OCI-LY7 (cell line): ENCODE results near the gene XRCC6. TPM values are rescaled to one million over a fixed set of nuclear protein-coding genes. Genes with fewer than 3 reads are reported as not detected.
"Not testable (repeated sequence)": the region's sequence is repeated elsewhere in the genome, so short reads cannot be mapped to it uniquely, and the experiment has no call there.

Experiments used
- BruUV-seq: library from RNA; stranded (reverse); fragments of 400-500 nt; replicated peaks from 2 replicates; lab custom pipeline; 2021; lab: Mats Ljungman, UMichigan
- CTCF ChIA-PET: fragments of 300-600 bp; sonication (Branson Sonifier 250); formaldehyde crosslinking; loops from one replicate; lab custom pipeline; 2022; ENCODE audit warnings: antibody characterized with exemption; ENCODE audit not compliant: unreplicated experiment; lab: Charles Lee
- POLR2A ChIA-PET: fragments of 300-600 bp; sonication (Branson Sonifier 250); formaldehyde crosslinking; loops from one replicate; lab custom pipeline; 2022; ENCODE audit warnings: antibody characterized with exemption; lab: Charles Lee
- DNase-seq: peaks from one replicate; pipeline ENCODE4 v3.0.0-alpha.2; 2015; ENCODE audit warnings: low spot score
- H2AFZ ChIP-seq: fragments of 200-600 bp; sonication (generic), shearing (Covaris generic); 2 replicates; pipeline ENCODE4 v1.6.1; 2014; ENCODE audit warnings: mild to moderate bottlenecking, antibody characterized with exemption, low read length, moderate library complexity
- H3K27ac ChIP-seq: fragments of 200-600 bp; sonication (generic); 2 replicates; pipeline ENCODE4 v1.5.1; 2014; ENCODE audit warnings: mixed run types, low read depth, mild to moderate bottlenecking, moderate library complexity, low read length, inconsistent platforms; ENCODE audit not compliant: poor library complexity, severe bottlenecking
- H3K36me3 ChIP-seq: fragments of 200-600 bp; sonication (generic); 2 replicates; pipeline ENCODE4 v1.6.1; 2014; ENCODE audit warnings: mild to moderate bottlenecking, antibody characterized with exemption, low read length, moderate library complexity, mixed read lengths; ENCODE audit not compliant: insufficient read depth
- H3K4me1 ChIP-seq: fragments of 200-600 bp; sonication (generic); 2 replicates; pipeline ENCODE4 v1.5.1; 2014; ENCODE audit warnings: mild to moderate bottlenecking, low read length; ENCODE audit not compliant: insufficient read depth, poor library complexity, severe bottlenecking
- H3K4me2 ChIP-seq: fragments of 200-600 bp; sonication (generic); 2 replicates; pipeline ENCODE4 v1.6.1; 2014; ENCODE audit warnings: mild to moderate bottlenecking, low read length
- H3K4me3 ChIP-seq: fragments of 200-600 bp; sonication (generic); 2 replicates; pipeline ENCODE4 v1.5.1; 2014; ENCODE audit warnings: mild to moderate bottlenecking, low read depth, low read length; ENCODE audit not compliant: poor library complexity, severe bottlenecking
- H3K79me2 ChIP-seq: fragments of 200-600 bp; sonication (generic); 2 replicates; pipeline ENCODE4 v1.6.1; 2016; ENCODE audit warnings: low read depth, mild to moderate bottlenecking, low read length, moderate library complexity, mixed read lengths; ENCODE audit not compliant: insufficient read depth
- H3K9me2 ChIP-seq: fragments of 200-600 bp; sonication (generic); 2 replicates; pipeline ENCODE4 v1.6.1; 2016; ENCODE audit warnings: mild to moderate bottlenecking, low read length, mixed read lengths; ENCODE audit not compliant: insufficient read depth
- H3K9me3 ChIP-seq: fragments of 200-600 bp; sonication (generic); 2 replicates; pipeline ENCODE4 v1.6.1; 2014; ENCODE audit warnings: mild to moderate bottlenecking, mixed run types, low read length, mixed read lengths
- H4K20me1 ChIP-seq: fragments of 200-600 bp; sonication (generic); 2 replicates; pipeline ENCODE4 v1.6.1; 2014; ENCODE audit warnings: mild to moderate bottlenecking, antibody characterized with exemption, low read length, moderate library complexity, mixed read lengths; ENCODE audit not compliant: insufficient read depth
- EZH2phosphoT487 ChIP-seq: fragments of 200-600 bp; sonication (generic); IDR thresholded peaks from 2 replicates; pipeline ENCODE4 v1.6.1; 2018; ENCODE audit warnings: low read depth, borderline replicate concordance, mild to moderate bottlenecking, mixed run types, antibody characterized with exemption, low read length, moderate library complexity, mixed read lengths
- intact Hi-C: fragments of 100-400 bp; cut with micrococcal nuclease; formaldehyde crosslinking; loops from one replicate; pipeline ENCODE4 v1.10.0; 2022; ENCODE audit not compliant: unreplicated experiment
- total RNA-seq, 2 experiments: library from RNA; depleted of rRNA in 1 of 2; stranded (reverse); fragments of >200 nt in 1 of 2; shearing (Covaris generic) in 1 of 2; gene quantifications; 2 replicates each; pipeline ENCODE4 v1.2.3, GENCODE V29; 2014 to 2022
- TF ChIP-seq, protein P1 (sequence below): fragments of 200-600 bp; sonication (generic); conservative IDR thresholded peaks from 2 replicates; pipeline ENCODE4 v1.5.1; 2014; ENCODE audit warnings: mild to moderate bottlenecking, antibody characterized with exemption, low read length, moderate library complexity, mixed read lengths

The XRCC6 gene
- total RNA-seq, 2 experiments from 2014 or later: 378 to 426 TPM

DNA sequence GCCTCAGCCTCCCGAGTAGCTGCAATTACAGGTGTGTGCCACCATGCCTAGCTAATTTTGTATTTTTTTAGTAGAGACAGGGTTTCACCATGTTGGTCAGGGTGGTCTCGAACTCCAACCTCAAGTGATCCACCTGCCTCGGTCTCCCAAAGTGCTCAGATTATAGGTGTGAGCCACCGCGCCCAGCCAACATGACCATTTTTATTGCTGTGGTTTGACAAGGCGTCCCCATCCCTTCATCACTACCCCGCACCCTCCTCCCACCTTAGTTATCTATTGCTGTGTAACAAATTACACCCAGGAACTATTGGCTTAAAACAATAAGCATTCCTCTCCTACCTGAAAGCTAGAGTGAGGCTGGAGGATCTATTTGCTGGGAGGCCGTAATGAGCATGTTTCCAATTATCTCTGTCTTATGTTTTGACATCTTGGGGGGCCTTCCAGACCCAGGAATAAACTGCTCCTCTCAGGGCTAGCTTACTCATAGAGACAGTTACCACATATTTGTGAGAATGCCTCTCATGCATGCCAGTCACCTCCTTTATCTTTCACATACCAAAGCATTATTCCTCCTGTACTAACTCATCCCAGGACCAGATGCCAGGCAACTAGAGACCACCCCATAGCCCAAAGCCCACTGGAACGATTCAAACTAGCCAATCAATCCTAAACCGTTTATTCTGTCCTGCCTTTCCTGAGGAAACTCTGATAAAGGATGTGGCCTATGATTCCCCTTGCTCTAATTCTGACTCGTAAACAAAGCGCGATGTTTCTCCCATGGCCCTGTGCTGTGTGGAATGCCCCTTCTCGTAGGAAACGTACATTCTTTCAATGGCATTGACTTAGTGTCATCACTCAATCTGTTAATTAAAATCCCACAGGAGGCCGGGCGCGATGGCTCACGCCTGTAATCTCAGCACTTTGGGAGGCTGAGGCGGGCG lies 48.1 kb downstream of the XRCC6 start:
- ChIA-PET POLR2A (no interaction called here), CTCF (no interaction called here)
- no peak overlapping the region for H3K27ac ChIP-seq
- BruUV-seq: no TSS peak
- H3K79me2 ChIP-seq: no peaks in the 10 kb centered on the region
- no peaks in the 10 kb centered on the region for H3K9me2 ChIP-seq
- intact Hi-C loops: loop anchor here (5.0 kb wide), 1 partner anchor 47 kb away; the partner anchor contains the start of genes DESI1 and XRCC6
- no peak overlapping the region for H2AFZ ChIP-seq
- H3K36me3 ChIP-seq: peaks cover 53% of the 10 kb centered on the region
- TF ChIP-seq, protein P1, sequence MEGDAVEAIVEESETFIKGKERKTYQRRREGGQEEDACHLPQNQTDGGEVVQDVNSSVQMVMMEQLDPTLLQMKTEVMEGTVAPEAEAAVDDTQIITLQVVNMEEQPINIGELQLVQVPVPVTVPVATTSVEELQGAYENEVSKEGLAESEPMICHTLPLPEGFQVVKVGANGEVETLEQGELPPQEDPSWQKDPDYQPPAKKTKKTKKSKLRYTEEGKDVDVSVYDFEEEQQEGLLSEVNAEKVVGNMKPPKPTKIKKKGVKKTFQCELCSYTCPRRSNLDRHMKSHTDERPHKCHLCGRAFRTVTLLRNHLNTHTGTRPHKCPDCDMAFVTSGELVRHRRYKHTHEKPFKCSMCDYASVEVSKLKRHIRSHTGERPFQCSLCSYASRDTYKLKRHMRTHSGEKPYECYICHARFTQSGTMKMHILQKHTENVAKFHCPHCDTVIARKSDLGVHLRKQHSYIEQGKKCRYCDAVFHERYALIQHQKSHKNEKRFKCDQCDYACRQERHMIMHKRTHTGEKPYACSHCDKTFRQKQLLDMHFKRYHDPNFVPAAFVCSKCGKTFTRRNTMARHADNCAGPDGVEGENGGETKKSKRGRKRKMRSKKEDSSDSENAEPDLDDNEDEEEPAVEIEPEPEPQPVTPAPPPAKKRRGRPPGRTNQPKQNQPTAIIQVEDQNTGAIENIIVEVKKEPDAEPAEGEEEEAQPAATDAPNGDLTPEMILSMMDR: no peak
- TF ChIP-seq EZH2phosphoT487: no peak
- peaks cover 6% of the 10 kb centered on the region; the same call in 1 of the 2 replicates for H4K20me1 ChIP-seq
- H3K9me3 ChIP-seq: no peaks in the 10 kb centered on the region
- no peak for DNase-seq
- no peak overlapping the region for H3K4me3 ChIP-seq
- H3K4me2 ChIP-seq: no peak overlapping the region
- H3K4me1 ChIP-seq: peaks cover 16% of the 10 kb centered on the region

DNA sequence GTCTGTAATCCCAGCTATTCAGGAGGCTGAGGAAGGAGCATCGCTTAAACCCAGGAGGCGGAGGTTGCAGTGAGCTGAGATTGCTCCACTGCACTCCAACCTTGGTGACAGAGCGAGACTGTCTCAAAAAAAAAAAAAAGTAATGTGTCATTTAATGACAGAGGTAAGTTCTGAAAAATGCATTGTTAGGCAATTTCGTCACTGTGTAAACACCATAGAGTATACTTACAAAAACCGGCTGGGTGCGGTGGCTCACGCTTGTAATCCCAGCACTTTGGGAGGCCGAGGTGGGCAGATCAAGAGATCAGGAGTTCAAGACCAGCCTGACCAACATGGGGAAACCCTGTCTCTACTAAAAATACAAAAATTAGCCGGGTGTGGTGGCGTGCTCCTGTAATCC lies 51.0 kb downstream of the XRCC6 start:
- DNase-seq, H3K4me3 ChIP-seq, H2AFZ ChIP-seq, H3K79me2 ChIP-seq, H3K27ac ChIP-seq, intact Hi-C loops, H3K4me2 ChIP-seq, H3K4me1 ChIP-seq, BruUV-seq, CTCF ChIA-PET, H3K9me2 ChIP-seq, H4K20me1 ChIP-seq, H3K9me3 ChIP-seq: not testable (repeated sequence)
- POLR2A ChIA-PET: interaction anchor here (0.6 kb wide), 1 partner anchor 47 kb away, joined by 3 read pairs; no protein-coding TSS in a partner anchor
- H3K36me3 ChIP-seq: peaks cover 64% of the 10 kb centered on the region

DNA sequence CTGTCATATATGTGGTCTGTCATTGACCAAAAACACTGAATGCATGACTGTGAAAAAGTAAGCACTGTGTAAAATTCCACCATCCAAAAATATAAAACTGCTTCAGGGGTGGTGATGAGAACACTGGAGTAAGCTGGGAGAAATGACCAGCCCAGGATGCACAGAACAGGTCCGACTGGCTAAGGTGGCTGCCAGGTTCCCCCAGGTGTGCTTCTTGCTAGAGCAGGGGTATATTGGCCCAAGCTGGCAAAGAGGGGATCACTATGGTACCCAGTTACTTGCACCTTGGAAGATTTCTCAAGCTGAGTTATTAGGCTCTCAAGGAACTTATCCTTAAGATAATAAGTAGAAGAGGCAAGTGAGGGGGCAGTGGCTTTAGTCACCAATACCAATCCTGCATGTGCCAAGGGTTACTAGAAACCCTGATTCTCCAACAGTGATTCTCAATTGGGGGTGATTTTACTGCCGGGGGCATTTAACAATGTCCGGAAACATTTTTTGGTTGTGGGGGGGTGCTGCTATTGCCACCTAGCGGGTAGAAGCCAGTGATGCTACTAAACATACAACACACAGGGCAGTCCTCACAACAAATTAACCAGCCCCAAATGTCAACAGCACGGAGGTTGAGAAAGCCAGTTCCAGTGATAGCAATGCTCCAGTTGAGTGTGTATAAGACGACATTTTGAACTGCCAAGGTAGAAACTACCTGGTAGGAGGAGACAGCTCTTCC lies 51.9 kb downstream of the XRCC6 start:
- BruUV-seq: no TSS peak
- POLR2A ChIA-PET: interaction anchor here (0.5 to 0.6 kb wide), 2 partner anchors 13 to 108 kb away, joined by 3 to 4 read pairs; no protein-coding TSS in a partner anchor
- peaks cover 73% of the 10 kb centered on the region for H3K36me3 ChIP-seq
- peaks cover 6% of the 10 kb centered on the region; the same call in 1 of the 2 replicates for H4K20me1 ChIP-seq
- peaks cover 13% of the 10 kb centered on the region; the same call in 1 of the 2 replicates for H3K79me2 ChIP-seq
- peak; percentile 56 for DNase-seq
- H2AFZ ChIP-seq: no peak overlapping the region
- H3K4me1 ChIP-seq: peaks cover under 1% of the 10 kb centered on the region
- no peak overlapping the region for H3K4me2 ChIP-seq
- intact Hi-C loops: no loop called here
- CTCF ChIA-PET: no interaction called here
- TF ChIP-seq, protein P1: peak; percentile 89
- no peak for TF ChIP-seq EZH2phosphoT487
- H3K9me3 ChIP-seq: no peaks in the 10 kb centered on the region
- no peak overlapping the region for H3K27ac ChIP-seq
- no peaks in the 10 kb centered on the region for H3K9me2 ChIP-seq
- no peak overlapping the region for H3K4me3 ChIP-seq
